H9 (cell line): Measurements from ENCODE around the gene VDR. TPM values are rescaled to one million over a fixed set of nuclear protein-coding genes. Genes with fewer than 3 reads are reported as not detected.

Experiments used
- DNase-seq: peaks from one replicate; pipeline ENCODE4 v3.0.0-alpha.2; 2017
- H2AFZ ChIP-seq: one replicate; pipeline ENCODE4 v1.6.1; 2013; ENCODE audit warnings: mild to moderate bottlenecking, low read length, control low read depth, moderate library complexity
- H2AK5ac ChIP-seq: 2 replicates; pipeline ENCODE4 v1.6.1; 2013; ENCODE audit warnings: low read length, control low read depth, mixed read lengths; ENCODE audit not compliant: insufficient read length
- H2BK120ac ChIP-seq: one replicate; pipeline ENCODE4 v1.6.1; 2013; ENCODE audit warnings: low read depth, mild to moderate bottlenecking, low read length, control low read depth, inconsistent platforms; ENCODE audit not compliant: poor library complexity, severe bottlenecking
- H2BK12ac ChIP-seq: 2 replicates; pipeline ENCODE4 v1.6.1; 2013; ENCODE audit warnings: low read length, control low read depth, mixed read lengths, low read depth; ENCODE audit not compliant: insufficient read length
- H2BK15ac ChIP-seq: 2 replicates; pipeline ENCODE4 v1.6.1; 2013; ENCODE audit warnings: low read depth, low read length, control low read depth
- H2BK20ac ChIP-seq: one replicate; pipeline ENCODE4 v1.6.1; 2013; ENCODE audit warnings: low read depth, mild to moderate bottlenecking, low read length, control low read depth, inconsistent platforms; ENCODE audit not compliant: poor library complexity, severe bottlenecking
- H2BK5ac ChIP-seq: 2 replicates; pipeline ENCODE4 v1.6.1; 2013; ENCODE audit warnings: low read length, control low read depth, mixed read lengths; ENCODE audit not compliant: insufficient read length
- H3K14ac ChIP-seq: 2 replicates; pipeline ENCODE4 v1.6.1; 2013; ENCODE audit warnings: low read length, control low read depth; ENCODE audit not compliant: insufficient read depth
- H3K18ac ChIP-seq: 2 replicates; pipeline ENCODE4 v1.6.1; 2013; ENCODE audit warnings: low read depth, mild to moderate bottlenecking, mixed read lengths, low read length, control low read depth; ENCODE audit not compliant: insufficient read length
- H3K23ac ChIP-seq: 2 replicates; pipeline ENCODE4 v1.6.1; 2013; ENCODE audit warnings: low read length, control low read depth, mixed read lengths, low read depth; ENCODE audit not compliant: insufficient read length
- H3K23me2 ChIP-seq: 2 replicates; pipeline ENCODE4 v1.6.1; 2013; ENCODE audit warnings: low read depth, mild to moderate bottlenecking, mixed read lengths, low read length, control low read depth; ENCODE audit not compliant: insufficient read length, poor library complexity, severe bottlenecking
- H3K27ac ChIP-seq: 2 replicates; pipeline ENCODE4 v1.5.1; 2013; ENCODE audit warnings: low read length, control low read depth, mixed read lengths, low read depth; ENCODE audit not compliant: insufficient read length
- H3K27me3 ChIP-seq: 2 replicates; pipeline ENCODE4 v1.6.1; 2013; ENCODE audit warnings: low read length, control low read depth, inconsistent platforms; ENCODE audit not compliant: insufficient read depth
- H3K4ac ChIP-seq: 2 replicates; pipeline ENCODE4 v1.6.1; 2013; ENCODE audit warnings: low read depth, mild to moderate bottlenecking, control low read depth, inconsistent platforms, low read length, moderate library complexity
- H3K4me1 ChIP-seq: 2 replicates; pipeline ENCODE4 v1.6.1; 2013; ENCODE audit warnings: low read length, control low read depth, inconsistent platforms; ENCODE audit not compliant: insufficient read depth
- H3K4me2 ChIP-seq: 2 replicates; pipeline ENCODE4 v1.6.1; 2013; ENCODE audit warnings: low read length, control low read depth, mixed read lengths; ENCODE audit not compliant: insufficient read length, insufficient read depth
- H3K56ac ChIP-seq: 2 replicates; pipeline ENCODE4 v1.6.1; 2013; ENCODE audit warnings: low read depth, mild to moderate bottlenecking, mixed read lengths, low read length, control low read depth; ENCODE audit not compliant: insufficient read length
- H3K79me1 ChIP-seq: 2 replicates; pipeline ENCODE4 v1.6.1; 2013; ENCODE audit warnings: low read depth, mild to moderate bottlenecking, moderate library complexity, low read length, control low read depth, inconsistent platforms; ENCODE audit not compliant: insufficient read depth, poor library complexity, severe bottlenecking
- H3K79me2 ChIP-seq: 2 replicates; pipeline ENCODE4 v1.6.1; 2013; ENCODE audit warnings: low read length, control low read depth, inconsistent platforms; ENCODE audit not compliant: insufficient read depth
- H3K9ac ChIP-seq: 2 replicates; pipeline ENCODE4 v1.6.1; 2013; ENCODE audit warnings: low read length, control low read depth, mixed read lengths; ENCODE audit not compliant: insufficient read length; ENCODE audit errors: extremely low read depth
- H3K9me3 ChIP-seq: one replicate; pipeline ENCODE4 v1.6.1; 2013; ENCODE audit warnings: low read depth, low read length, inconsistent platforms; ENCODE audit not compliant: control insufficient read depth
- H3T11ph ChIP-seq: one replicate; pipeline ENCODE4 v1.6.1; 2013; ENCODE audit warnings: mild to moderate bottlenecking, low read length, control low read depth, inconsistent platforms
- H4K20me1 ChIP-seq: one replicate; pipeline ENCODE4 v1.6.1; 2013; ENCODE audit not compliant: control insufficient read depth, insufficient read length, insufficient read depth
- H4K5ac ChIP-seq: 2 replicates; pipeline ENCODE4 v1.6.1; 2013; ENCODE audit warnings: low read depth, mild to moderate bottlenecking, mixed read lengths, low read length, control low read depth; ENCODE audit not compliant: insufficient read length
- H4K8ac ChIP-seq: replicated peaks from 2 replicates; pipeline ENCODE4 v1.6.1; 2013; ENCODE audit warnings: low read length, control low read depth, mixed read lengths, low read depth; ENCODE audit not compliant: insufficient read length
- H4K91ac ChIP-seq: 2 replicates; pipeline ENCODE4 v1.6.1; 2013; ENCODE audit warnings: low read depth, mild to moderate bottlenecking, moderate library complexity, mixed read lengths, low read length, control low read depth; ENCODE audit not compliant: insufficient read length
- H3K27ac Mint-ChIP-seq, 3 experiments: 2 replicates in 2 of 3; 3 replicates in 1 of 3; pipeline ENCODE4 v1.8.0; 2020 to 2021; ENCODE audit warnings: mixed read lengths in 3 of 3, mild to moderate bottlenecking in 1 of 3, moderate library complexity in 1 of 3
- H3K27me3 Mint-ChIP-seq: 2 replicates; pipeline ENCODE4 v1.8.0; 2021; ENCODE audit warnings: low read depth, mild to moderate bottlenecking, moderate library complexity, mixed read lengths
- H3K36me3 Mint-ChIP-seq, 3 experiments: 2 replicates in 2 of 3; 3 replicates in 1 of 3; pipeline ENCODE4 v1.8.0; 2020 to 2021; ENCODE audit warnings: low read depth in 3 of 3, mixed read lengths in 3 of 3; ENCODE audit not compliant: insufficient read depth in 1 of 3
- H3K4me1 Mint-ChIP-seq, 2 experiments: 2 replicates each; pipeline ENCODE4 v1.8.0; 2020; ENCODE audit warnings: mixed read lengths in 2 of 2
- H3K4me3 Mint-ChIP-seq, 2 experiments: 2 replicates in 1 of 2; 3 replicates in 1 of 2; pipeline ENCODE4 v1.8.0; 2020 to 2021; ENCODE audit warnings: mild to moderate bottlenecking in 2 of 2, mixed read lengths in 2 of 2, moderate library complexity in 1 of 2
- H3K9me3 Mint-ChIP-seq, 2 experiments: 2 replicates in 1 of 2; 3 replicates in 1 of 2; pipeline ENCODE4 v1.8.0; 2020; ENCODE audit warnings: mild to moderate bottlenecking in 2 of 2, mixed read lengths in 2 of 2, moderate library complexity in 1 of 2
- WGBS: extraction: QIAGEN DNeasy Blood & Tissue Kit; methylation state at CpG from one replicate; pipeline ENCODE4 v1.1.7; 2013; ENCODE audit warnings: missing lambda C conversion rate, low lambda C conversion rate, mixed read lengths; ENCODE audit not compliant: insufficient read length; ENCODE audit errors: extremely low coverage; 5-methylcytosine and 5-hydroxymethylcytosine counted together
- total RNA-seq: library from RNA; stranded (reverse); gene quantifications from 2 replicates; pipeline ENCODE4 v1.2.1, GENCODE V29; 2021
- TF ChIP-seq, protein P1 (sequence below): fragments of 200-600 bp; sonication (generic); conservative IDR thresholded peaks from 3 replicates; pipeline ENCODE4 v1.8.0; 2021; ENCODE audit warnings: antibody characterized with exemption, mild to moderate bottlenecking

The VDR gene
- total RNA-seq, 1 experiment from 2014 or later: 0.61 TPM

GRCh38 chr12:47828008-47828975 is 76.5 kb downstream of the VDR start:
- Histone ChIP-seq H3K23me2 (no peaks in the 10 kb centered on the region), H3K14ac (no peak overlapping the region), H3K4me1 (0 out of 2 replicates have a peak, but pooled peaks cover 7% of the 10 kb centered on the region), H3K9me3 (no peaks in the 10 kb centered on the region), H4K5ac (no peak overlapping the region), H3K27ac (no peak overlapping the region), H2BK20ac (no peak overlapping the region), H3T11ph (no peak overlapping the region), H2AFZ (no peak overlapping the region), H3K9ac (no peak overlapping the region), H3K79me1 (no peaks in the 10 kb centered on the region), H4K20me1 (no peaks in the 10 kb centered on the region), H3K18ac (no peak overlapping the region), H3K27me3 (no peaks in the 10 kb centered on the region), H2BK120ac (no peak overlapping the region), H3K79me2 (no peaks in the 10 kb centered on the region), H4K91ac (no peak overlapping the region), H2BK5ac (no peak overlapping the region), H2AK5ac (no peak overlapping the region), H3K4me2 (no peak overlapping the region), H2BK12ac (no peak overlapping the region), H3K56ac (no peak overlapping the region), H3K4ac (no peak overlapping the region), H2BK15ac (0 out of 2 replicates have a peak overlapping the region, but pooled peaks have one; percentile 53), H4K8ac (no peak overlapping the region), H3K23ac (no peak overlapping the region)
- Mint-ChIP-seq H3K4me3 (no peak overlapping the region), H3K27me3 (peaks cover under 1% of the 10 kb centered on the region), H3K4me1 (peaks cover 26 to 40% of the 10 kb centered on the region in 2 experiments), H3K9me3 (no peaks in the 10 kb centered on the region; a peak in 2 of 5 replicates), H3K27ac (0 out of 7 replicates have a peak overlapping the region, but pooled peaks of 1 of the 3 experiments have one; percentile 59), H3K36me3 (no peaks in the 10 kb centered on the region)
- WGBS: no CpG with 5 or more reads among the region's 14 CpGs
- TF ChIP-seq, protein P1, sequence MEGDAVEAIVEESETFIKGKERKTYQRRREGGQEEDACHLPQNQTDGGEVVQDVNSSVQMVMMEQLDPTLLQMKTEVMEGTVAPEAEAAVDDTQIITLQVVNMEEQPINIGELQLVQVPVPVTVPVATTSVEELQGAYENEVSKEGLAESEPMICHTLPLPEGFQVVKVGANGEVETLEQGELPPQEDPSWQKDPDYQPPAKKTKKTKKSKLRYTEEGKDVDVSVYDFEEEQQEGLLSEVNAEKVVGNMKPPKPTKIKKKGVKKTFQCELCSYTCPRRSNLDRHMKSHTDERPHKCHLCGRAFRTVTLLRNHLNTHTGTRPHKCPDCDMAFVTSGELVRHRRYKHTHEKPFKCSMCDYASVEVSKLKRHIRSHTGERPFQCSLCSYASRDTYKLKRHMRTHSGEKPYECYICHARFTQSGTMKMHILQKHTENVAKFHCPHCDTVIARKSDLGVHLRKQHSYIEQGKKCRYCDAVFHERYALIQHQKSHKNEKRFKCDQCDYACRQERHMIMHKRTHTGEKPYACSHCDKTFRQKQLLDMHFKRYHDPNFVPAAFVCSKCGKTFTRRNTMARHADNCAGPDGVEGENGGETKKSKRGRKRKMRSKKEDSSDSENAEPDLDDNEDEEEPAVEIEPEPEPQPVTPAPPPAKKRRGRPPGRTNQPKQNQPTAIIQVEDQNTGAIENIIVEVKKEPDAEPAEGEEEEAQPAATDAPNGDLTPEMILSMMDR: no peak
- DNase-seq: no peak
